NB4 (cell line): ENCODE data around the gene PPM1L.

Experiments
- DNase-seq: peaks from one replicate; pipeline ENCODE4 v3.0.0; 2010; ENCODE audit warnings: low read depth
- H3K4me3 ChIP-seq: one replicate; pipeline ENCODE4 v1.5.1; 2011; ENCODE audit warnings: mild to moderate bottlenecking, low read depth, low read length, moderate library complexity
- MYC ChIP-seq: IDR thresholded peaks from 2 replicates; pipeline ENCODE4 v1.6.1; 2011; ENCODE audit warnings: low read depth, low read length
- POLR2A ChIP-seq: IDR thresholded peaks from 2 replicates; pipeline ENCODE4 v1.6.1; 2011; ENCODE audit warnings: mild to moderate bottlenecking; ENCODE audit not compliant: insufficient read length; ENCODE audit errors: extremely low read depth
- TF ChIP-seq, protein P1 (sequence below): IDR thresholded peaks from one replicate; pipeline ENCODE4 v1.5.1; 2012; ENCODE audit warnings: low read depth, low read length
- TF ChIP-seq, protein P2 (sequence below): IDR thresholded peaks from 2 replicates; pipeline ENCODE4 v1.6.1; 2011; ENCODE audit warnings: low read depth, low read length

Gene PPM1L

DNA sequence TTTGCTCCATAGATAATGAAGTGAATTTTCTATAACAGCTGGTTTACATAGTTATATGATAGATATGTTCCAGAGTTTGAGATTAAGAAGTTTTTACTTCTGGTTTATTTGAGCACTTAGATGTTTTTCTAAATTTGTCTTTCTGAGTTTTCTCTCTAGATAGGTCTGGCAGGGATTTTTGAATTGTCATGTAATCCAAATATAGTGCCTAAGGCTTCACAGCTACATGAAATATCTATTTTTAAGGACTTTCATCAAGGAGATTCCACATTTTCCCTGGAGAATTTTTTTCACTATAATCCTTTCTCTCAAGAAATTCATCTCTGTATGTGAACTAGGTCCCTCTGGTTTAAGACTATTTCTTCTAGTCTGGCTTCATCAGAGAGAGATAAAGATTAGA lies 12.0 kb downstream of the PPM1L start:
- no peak for TF ChIP-seq MYC
- TF ChIP-seq, protein P1, sequence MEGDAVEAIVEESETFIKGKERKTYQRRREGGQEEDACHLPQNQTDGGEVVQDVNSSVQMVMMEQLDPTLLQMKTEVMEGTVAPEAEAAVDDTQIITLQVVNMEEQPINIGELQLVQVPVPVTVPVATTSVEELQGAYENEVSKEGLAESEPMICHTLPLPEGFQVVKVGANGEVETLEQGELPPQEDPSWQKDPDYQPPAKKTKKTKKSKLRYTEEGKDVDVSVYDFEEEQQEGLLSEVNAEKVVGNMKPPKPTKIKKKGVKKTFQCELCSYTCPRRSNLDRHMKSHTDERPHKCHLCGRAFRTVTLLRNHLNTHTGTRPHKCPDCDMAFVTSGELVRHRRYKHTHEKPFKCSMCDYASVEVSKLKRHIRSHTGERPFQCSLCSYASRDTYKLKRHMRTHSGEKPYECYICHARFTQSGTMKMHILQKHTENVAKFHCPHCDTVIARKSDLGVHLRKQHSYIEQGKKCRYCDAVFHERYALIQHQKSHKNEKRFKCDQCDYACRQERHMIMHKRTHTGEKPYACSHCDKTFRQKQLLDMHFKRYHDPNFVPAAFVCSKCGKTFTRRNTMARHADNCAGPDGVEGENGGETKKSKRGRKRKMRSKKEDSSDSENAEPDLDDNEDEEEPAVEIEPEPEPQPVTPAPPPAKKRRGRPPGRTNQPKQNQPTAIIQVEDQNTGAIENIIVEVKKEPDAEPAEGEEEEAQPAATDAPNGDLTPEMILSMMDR = no peak
- TF ChIP-seq, protein P2, sequence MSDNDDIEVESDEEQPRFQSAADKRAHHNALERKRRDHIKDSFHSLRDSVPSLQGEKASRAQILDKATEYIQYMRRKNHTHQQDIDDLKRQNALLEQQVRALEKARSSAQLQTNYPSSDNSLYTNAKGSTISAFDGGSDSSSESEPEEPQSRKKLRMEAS = no peak
- TF ChIP-seq POLR2A = no peak
- H3K4me3 ChIP-seq = no peak overlapping the region
- DNase-seq = no peak

DNA sequence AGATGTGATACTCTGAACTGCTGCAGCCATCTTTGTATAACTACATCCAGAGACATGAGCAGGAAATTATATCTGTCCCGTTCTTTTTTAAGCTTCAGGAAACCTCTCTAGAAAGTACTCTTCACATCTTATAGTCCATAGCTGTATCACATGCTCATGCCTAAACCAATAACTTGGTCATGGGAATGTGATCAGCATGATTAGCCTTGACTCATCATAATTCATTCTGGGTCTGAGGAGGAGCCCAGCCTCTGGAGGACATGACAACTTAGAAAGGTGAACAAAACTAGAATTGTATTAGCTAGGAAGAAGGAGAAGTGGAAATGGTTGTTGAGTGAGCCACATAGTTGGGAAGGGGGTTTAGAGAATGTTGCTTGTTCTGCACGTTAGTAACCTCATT lies 12.9 kb downstream of the PPM1L start:
- no peak for DNase-seq
- no peak overlapping the region for H3K4me3 ChIP-seq
- TF ChIP-seq POLR2A (no peak), MYC (no peak)
- TF ChIP-seq, protein P2 = no peak
- TF ChIP-seq, protein P1 = no peak

GRCh38 chr3:160771811-160772459 lies 15.9 kb downstream of the PPM1L start:
- TF ChIP-seq, protein P1 = no peak
- TF ChIP-seq POLR2A (no peak), MYC (no peak)
- TF ChIP-seq, protein P2 = no peak
- no peak for DNase-seq
- H3K4me3 ChIP-seq = no peak overlapping the region

DNA sequence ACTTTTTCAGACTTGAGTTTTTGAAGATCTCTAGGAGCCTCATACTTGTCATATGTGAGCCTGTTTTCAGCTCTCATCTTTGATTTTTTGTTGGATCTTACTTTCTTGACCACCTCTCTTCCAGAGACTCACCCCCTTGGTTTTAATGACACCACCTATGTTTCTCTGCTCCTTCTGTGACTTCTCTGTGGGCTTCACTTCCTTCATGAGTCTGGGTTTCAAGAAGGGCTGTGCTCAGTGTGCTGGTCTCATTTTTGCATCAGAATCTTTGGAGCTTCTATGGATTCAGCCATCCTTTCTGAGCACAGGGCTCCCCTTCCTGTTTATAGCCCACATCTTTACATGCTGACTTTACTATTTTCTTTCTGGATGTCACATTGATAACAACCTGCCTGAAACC lies 17.7 kb downstream of the PPM1L start:
- H3K4me3 ChIP-seq = no peak overlapping the region
- no peak for TF ChIP-seq MYC
- TF ChIP-seq, protein P1 = no peak
- TF ChIP-seq, protein P2 = no peak
- DNase-seq = no peak

DNA sequence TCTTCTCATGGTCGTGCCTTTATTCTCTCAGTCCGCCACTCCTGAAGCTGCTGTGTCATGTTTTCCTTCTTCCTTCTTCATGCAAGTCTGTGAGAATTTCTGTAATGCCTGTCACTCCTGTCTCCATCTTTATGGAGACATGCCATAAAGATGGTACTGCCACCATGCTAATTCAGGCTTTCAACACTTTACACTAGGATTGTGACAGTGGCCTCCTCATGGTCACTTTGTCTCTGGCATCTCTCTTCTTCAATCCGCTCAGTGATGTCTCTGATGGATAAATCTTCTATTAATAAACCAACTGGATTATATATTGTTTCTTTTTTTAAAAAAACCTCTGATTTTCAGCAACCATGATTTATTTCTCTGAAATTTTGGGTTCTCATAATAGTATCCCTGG lies 18.1 kb downstream of the PPM1L start:
- TF ChIP-seq POLR2A = no peak
- TF ChIP-seq, protein P1 = no peak
- no peak for TF ChIP-seq MYC
- TF ChIP-seq, protein P2 = no peak
- DNase-seq = no peak
- no peak overlapping the region for H3K4me3 ChIP-seq

DNA sequence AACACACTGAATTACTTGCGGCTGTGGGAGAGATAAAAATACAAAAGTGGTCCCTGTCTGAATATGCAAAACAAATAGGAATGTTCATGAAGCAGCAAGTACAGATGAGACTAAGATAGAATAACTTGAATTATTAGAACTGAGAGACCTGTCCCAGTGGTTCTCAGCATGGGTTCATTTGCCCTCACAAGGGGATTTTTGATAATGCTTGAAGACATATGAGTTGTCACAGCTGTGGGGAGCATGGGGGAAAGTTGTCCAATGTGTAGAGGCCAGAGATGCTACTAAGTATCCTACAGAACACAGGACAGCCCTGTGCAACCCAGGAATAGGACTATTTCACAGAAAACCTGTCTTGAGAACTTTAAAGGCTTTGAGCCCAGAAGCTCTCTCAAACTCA lies 22.4 kb downstream of the PPM1L start:
- TF ChIP-seq, protein P1 = no peak
- no peak for TF ChIP-seq POLR2A
- TF ChIP-seq MYC = no peak
- TF ChIP-seq, protein P2 = no peak
- no peak for DNase-seq
- H3K4me3 ChIP-seq = no peak overlapping the region
